OCI-LY1 (cell line): ENCODE measurements around the gene DDAH1.

ENCODE experiments used
- H2AFZ ChIP-seq: fragments of 200-600 bp; sonication (generic), shearing (Covaris generic); 2 replicates; pipeline ENCODE4 v1.6.0; 2014; ENCODE audit warnings: antibody characterized with exemption, mild to moderate bottlenecking, low read length
- H3F3A ChIP-seq: fragments of 200-600 bp; sonication (generic), shearing (Covaris generic); 2 replicates; pipeline ENCODE4 v1.6.0; 2014; ENCODE audit warnings: mild to moderate bottlenecking, antibody characterized with exemption, low read length, moderate library complexity; ENCODE audit not compliant: insufficient read depth
- H3K27ac ChIP-seq: fragments of 200-600 bp; sonication (generic); 2 replicates; pipeline ENCODE4 v1.5.1; 2014; ENCODE audit warnings: low read length, mixed run types, mild to moderate bottlenecking, low read depth; ENCODE audit not compliant: poor library complexity, severe bottlenecking
- H3K27me3 ChIP-seq: fragments of 200-600 bp; sonication (generic); 2 replicates; pipeline ENCODE4 v1.6.0; 2014; ENCODE audit warnings: antibody characterized with exemption, mild to moderate bottlenecking, low read length, moderate library complexity; ENCODE audit not compliant: insufficient read depth
- H3K36me3 ChIP-seq: fragments of 200-600 bp; sonication (generic); 2 replicates; pipeline ENCODE4 v1.6.1; 2014; ENCODE audit warnings: mild to moderate bottlenecking, antibody characterized with exemption, low read length, moderate library complexity, mixed read lengths; ENCODE audit not compliant: insufficient read depth
- H3K4me1 ChIP-seq: fragments of 200-600 bp; sonication (generic); 2 replicates; pipeline ENCODE4 v1.5.1; 2014; ENCODE audit warnings: mild to moderate bottlenecking, low read length, moderate library complexity; ENCODE audit not compliant: insufficient read depth, severe bottlenecking
- H3K4me2 ChIP-seq: fragments of 200-600 bp; sonication (generic), shearing (Covaris generic); 2 replicates; pipeline ENCODE4 v1.6.1; 2014; ENCODE audit warnings: low read length
- H3K4me3 ChIP-seq: fragments of 200-600 bp; sonication (generic); 2 replicates; pipeline ENCODE4 v1.5.1; 2014; ENCODE audit warnings: low read length, low read depth, mild to moderate bottlenecking, mixed read lengths; ENCODE audit not compliant: poor library complexity, severe bottlenecking
- H3K79me2 ChIP-seq: fragments of 200-600 bp; shearing (Covaris generic); 2 replicates; pipeline ENCODE4 v1.6.1; 2016; ENCODE audit warnings: mixed run types, low read length, mixed read lengths; ENCODE audit not compliant: insufficient read depth
- H3K9ac ChIP-seq: fragments of 200-600 bp; sonication (generic), shearing (Covaris generic); 2 replicates; pipeline ENCODE4 v1.6.1; 2014; ENCODE audit warnings: mild to moderate bottlenecking, low read length, mixed read lengths
- H3K9me2 ChIP-seq: fragments of 200-600 bp; sonication (generic), shearing (Covaris generic); 2 replicates; pipeline ENCODE4 v1.6.1; 2014; ENCODE audit warnings: low read depth, mild to moderate bottlenecking, low read length, mixed read lengths
- H3K9me3 ChIP-seq: fragments of 200-600 bp; shearing (Covaris generic); 2 replicates; pipeline ENCODE4 v1.6.1; 2014; ENCODE audit warnings: low read length, mixed read lengths
- H4K20me1 ChIP-seq: fragments of 200-600 bp; sonication (generic), shearing (Covaris generic); 2 replicates; pipeline ENCODE4 v1.6.0; 2016; ENCODE audit warnings: mild to moderate bottlenecking, low read length; ENCODE audit not compliant: insufficient read depth
- EZH2 ChIP-seq: fragments of 200-600 bp; sonication (generic), shearing (Covaris generic); IDR thresholded peaks from 2 replicates; pipeline ENCODE4 v1.8.0; 2017; ENCODE audit warnings: borderline replicate concordance, mixed run types, mild to moderate bottlenecking, antibody characterized with exemption, low read length, moderate library complexity, mixed read lengths
- TF ChIP-seq, protein P1 (sequence below): fragments of 200-600 bp; sonication (generic), shearing (Covaris generic); IDR thresholded peaks from 2 replicates; pipeline ENCODE4 v1.5.1; 2017; ENCODE audit warnings: mild to moderate bottlenecking, antibody characterized with exemption, low read length, moderate library complexity, mixed read lengths

The DDAH1 gene

DNA sequence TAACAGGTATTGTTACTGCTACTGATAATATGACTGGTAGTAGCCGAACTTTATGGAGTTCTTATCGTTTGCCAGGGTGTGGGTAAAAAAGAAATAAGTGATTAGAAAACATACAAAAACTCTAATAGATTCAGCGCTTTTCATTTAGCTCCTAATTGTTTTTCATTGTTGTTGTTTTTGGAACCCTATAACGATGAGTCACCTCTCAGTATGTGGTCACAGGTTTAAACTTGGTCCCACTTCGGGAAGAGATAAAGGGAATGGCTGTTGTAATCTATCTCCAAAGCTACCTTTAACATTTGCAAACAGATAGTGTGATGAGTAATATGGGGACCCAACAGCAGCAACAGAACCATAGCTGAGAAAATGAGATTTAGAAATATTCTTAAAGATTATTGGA lies 125.9 kb downstream of the DDAH1 start:
- no peak for TF ChIP-seq EZH2
- TF ChIP-seq, protein P1, sequence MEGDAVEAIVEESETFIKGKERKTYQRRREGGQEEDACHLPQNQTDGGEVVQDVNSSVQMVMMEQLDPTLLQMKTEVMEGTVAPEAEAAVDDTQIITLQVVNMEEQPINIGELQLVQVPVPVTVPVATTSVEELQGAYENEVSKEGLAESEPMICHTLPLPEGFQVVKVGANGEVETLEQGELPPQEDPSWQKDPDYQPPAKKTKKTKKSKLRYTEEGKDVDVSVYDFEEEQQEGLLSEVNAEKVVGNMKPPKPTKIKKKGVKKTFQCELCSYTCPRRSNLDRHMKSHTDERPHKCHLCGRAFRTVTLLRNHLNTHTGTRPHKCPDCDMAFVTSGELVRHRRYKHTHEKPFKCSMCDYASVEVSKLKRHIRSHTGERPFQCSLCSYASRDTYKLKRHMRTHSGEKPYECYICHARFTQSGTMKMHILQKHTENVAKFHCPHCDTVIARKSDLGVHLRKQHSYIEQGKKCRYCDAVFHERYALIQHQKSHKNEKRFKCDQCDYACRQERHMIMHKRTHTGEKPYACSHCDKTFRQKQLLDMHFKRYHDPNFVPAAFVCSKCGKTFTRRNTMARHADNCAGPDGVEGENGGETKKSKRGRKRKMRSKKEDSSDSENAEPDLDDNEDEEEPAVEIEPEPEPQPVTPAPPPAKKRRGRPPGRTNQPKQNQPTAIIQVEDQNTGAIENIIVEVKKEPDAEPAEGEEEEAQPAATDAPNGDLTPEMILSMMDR: no peak
- Histone ChIP-seq H3K27me3 (no peaks in the 10 kb centered on the region), H4K20me1 (no peaks in the 10 kb centered on the region), H3K9ac (no peak overlapping the region), H2AFZ (no peak overlapping the region), H3K27ac (no peak overlapping the region), H3K4me2 (no peak overlapping the region), H3F3A (no peaks in the 10 kb centered on the region), H3K9me2 (no peaks in the 10 kb centered on the region), H3K9me3 (no peaks in the 10 kb centered on the region), H3K79me2 (no peaks in the 10 kb centered on the region), H3K4me1 (no peaks in the 10 kb centered on the region), H3K4me3 (no peak overlapping the region), H3K36me3 (no peaks in the 10 kb centered on the region)

DNA sequence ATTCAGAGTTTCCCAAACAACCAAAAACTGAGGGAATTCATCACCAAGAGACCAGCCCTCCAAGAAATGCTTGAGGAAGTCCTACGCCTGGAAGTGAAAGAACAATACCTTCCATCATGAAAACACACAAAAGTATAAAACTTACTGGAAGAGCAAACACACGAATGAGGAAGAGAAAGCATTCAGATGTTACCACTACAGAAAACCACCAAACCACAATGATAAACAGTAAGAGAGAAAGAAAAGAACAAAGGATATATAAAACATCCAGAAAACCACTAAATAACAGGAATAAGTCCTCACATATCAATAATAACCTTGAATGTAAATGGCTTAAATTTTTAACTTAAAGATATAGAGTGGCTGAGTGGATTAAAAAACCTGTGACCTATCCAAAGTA lies 130.0 kb downstream of the DDAH1 start:
- Histone ChIP-seq H4K20me1 (no peaks in the 10 kb centered on the region), H3K9ac (no peak overlapping the region), H3F3A (no peaks in the 10 kb centered on the region), H3K4me1 (no peaks in the 10 kb centered on the region), H3K9me3 (no peaks in the 10 kb centered on the region), H3K9me2 (no peaks in the 10 kb centered on the region), H3K4me2 (no peak overlapping the region), H3K27me3 (no peaks in the 10 kb centered on the region), H3K36me3 (no peaks in the 10 kb centered on the region), H3K27ac (no peak overlapping the region), H2AFZ (no peak overlapping the region), H3K4me3 (no peak overlapping the region), H3K79me2 (no peaks in the 10 kb centered on the region)
- TF ChIP-seq, protein P1: no peak
- no peak for TF ChIP-seq EZH2

DNA sequence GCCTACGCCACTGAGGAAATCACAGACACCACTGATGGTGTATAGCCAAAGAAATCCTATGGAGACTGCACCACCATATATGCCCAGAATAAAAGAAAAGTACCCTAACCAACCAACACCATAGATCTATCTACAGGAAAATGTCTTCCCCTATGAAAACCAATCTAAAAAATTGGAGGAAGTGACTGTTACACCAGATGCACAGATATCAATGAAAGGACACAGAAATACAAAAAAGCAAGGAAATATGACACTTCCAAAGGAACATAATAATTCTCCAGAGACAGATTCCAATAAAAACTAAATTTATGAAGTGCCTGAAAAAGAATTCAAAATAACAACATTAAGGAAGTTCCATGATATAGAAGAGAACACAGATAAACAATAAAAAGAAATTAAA lies 131.8 kb downstream of the DDAH1 start:
- H2AFZ ChIP-seq: no peak overlapping the region
- TF ChIP-seq EZH2: no peak
- TF ChIP-seq, protein P1: no peak
- no peaks in the 10 kb centered on the region for H3K9me2 ChIP-seq
- no peaks in the 10 kb centered on the region for H3K9me3 ChIP-seq
- no peak overlapping the region for H3K4me3 ChIP-seq
- no peaks in the 10 kb centered on the region for H3K27me3 ChIP-seq
- H3K4me2 ChIP-seq: no peak overlapping the region
- no peaks in the 10 kb centered on the region for H3K79me2 ChIP-seq
- H3K9ac ChIP-seq: no peak overlapping the region
- no peak overlapping the region for H3K27ac ChIP-seq
- H3K36me3 ChIP-seq: no peaks in the 10 kb centered on the region
- no peaks in the 10 kb centered on the region for H3K4me1 ChIP-seq
- H3F3A ChIP-seq: no peaks in the 10 kb centered on the region
- no peaks in the 10 kb centered on the region for H4K20me1 ChIP-seq
